Osteocyte (in vitro differentiated cells): Measurements from ENCODE around the gene ASIC1. TPM values are rescaled to one million over a fixed set of nuclear protein-coding genes. Genes with fewer than 3 reads are reported as not detected.

Source experiments
- DNase-seq: peaks from one replicate; pipeline ENCODE4 v3.0.0; 2021; ENCODE audit warnings: mixed read lengths; ENCODE audit not compliant: unreplicated experiment; ENCODE audit errors: extremely low spot score
- H3K27ac Mint-ChIP-seq: one replicate; pipeline ENCODE4 v1.8.0; 2021; ENCODE audit warnings: mild to moderate bottlenecking, mixed read lengths; ENCODE audit not compliant: unreplicated experiment
- H3K27me3 Mint-ChIP-seq: one replicate; pipeline ENCODE4 v1.8.0; 2021; ENCODE audit warnings: mixed read lengths; ENCODE audit not compliant: unreplicated experiment
- H3K36me3 Mint-ChIP-seq: one replicate; pipeline ENCODE4 v1.8.0; 2021; ENCODE audit warnings: mixed read lengths; ENCODE audit not compliant: unreplicated experiment
- H3K4me1 Mint-ChIP-seq: one replicate; pipeline ENCODE4 v1.8.0; 2021; ENCODE audit warnings: mixed read lengths; ENCODE audit not compliant: unreplicated experiment
- H3K4me3 Mint-ChIP-seq: one replicate; pipeline ENCODE4 v1.8.0; 2021; ENCODE audit warnings: mild to moderate bottlenecking, moderate library complexity, mixed read lengths; ENCODE audit not compliant: unreplicated experiment
- H3K9me3 Mint-ChIP-seq: one replicate; pipeline ENCODE4 v1.8.0; 2021; ENCODE audit warnings: mixed read lengths; ENCODE audit not compliant: unreplicated experiment
- total RNA-seq: library from RNA; stranded (reverse); gene quantifications from 2 replicates; pipeline ENCODE4 v1.2.1, GENCODE V29; 2021
- TF ChIP-seq, protein P1 (sequence below): fragments of 200-600 bp; sonication (generic); IDR thresholded peaks from 2 replicates; pipeline ENCODE4 v1.5.0; 2021; ENCODE audit warnings: antibody characterized with exemption, mild to moderate bottlenecking, moderate library complexity

ASIC1 gene
- total RNA-seq, 1 donor from 2014 or later: 2.1 TPM

DNA sequence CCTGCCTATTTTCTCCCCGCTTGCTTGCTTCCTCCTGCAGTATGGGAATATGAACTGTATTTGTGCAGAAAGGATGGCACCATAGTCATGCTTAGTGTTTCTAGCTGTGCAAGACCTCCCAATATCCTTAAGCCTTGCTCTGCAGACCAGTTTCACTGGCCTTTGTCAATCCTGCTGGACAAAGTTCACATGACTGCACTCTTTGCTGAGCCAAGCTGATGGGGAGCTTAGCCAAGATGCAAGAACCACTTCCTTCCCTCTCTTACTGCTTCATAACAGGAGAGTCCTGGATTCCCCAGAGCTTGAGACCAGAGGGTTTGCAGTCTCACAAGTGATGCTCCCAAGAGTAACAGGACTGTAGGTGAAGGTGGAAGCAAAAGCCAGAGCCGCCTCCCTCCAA lies 3.8 kb downstream of the ASIC1 start:
- H3K27me3 Mint-ChIP-seq: peaks cover 6% of the 10 kb centered on the region
- TF ChIP-seq, protein P1, sequence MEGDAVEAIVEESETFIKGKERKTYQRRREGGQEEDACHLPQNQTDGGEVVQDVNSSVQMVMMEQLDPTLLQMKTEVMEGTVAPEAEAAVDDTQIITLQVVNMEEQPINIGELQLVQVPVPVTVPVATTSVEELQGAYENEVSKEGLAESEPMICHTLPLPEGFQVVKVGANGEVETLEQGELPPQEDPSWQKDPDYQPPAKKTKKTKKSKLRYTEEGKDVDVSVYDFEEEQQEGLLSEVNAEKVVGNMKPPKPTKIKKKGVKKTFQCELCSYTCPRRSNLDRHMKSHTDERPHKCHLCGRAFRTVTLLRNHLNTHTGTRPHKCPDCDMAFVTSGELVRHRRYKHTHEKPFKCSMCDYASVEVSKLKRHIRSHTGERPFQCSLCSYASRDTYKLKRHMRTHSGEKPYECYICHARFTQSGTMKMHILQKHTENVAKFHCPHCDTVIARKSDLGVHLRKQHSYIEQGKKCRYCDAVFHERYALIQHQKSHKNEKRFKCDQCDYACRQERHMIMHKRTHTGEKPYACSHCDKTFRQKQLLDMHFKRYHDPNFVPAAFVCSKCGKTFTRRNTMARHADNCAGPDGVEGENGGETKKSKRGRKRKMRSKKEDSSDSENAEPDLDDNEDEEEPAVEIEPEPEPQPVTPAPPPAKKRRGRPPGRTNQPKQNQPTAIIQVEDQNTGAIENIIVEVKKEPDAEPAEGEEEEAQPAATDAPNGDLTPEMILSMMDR: no peak
- H3K27ac Mint-ChIP-seq: no peak overlapping the region

DNA sequence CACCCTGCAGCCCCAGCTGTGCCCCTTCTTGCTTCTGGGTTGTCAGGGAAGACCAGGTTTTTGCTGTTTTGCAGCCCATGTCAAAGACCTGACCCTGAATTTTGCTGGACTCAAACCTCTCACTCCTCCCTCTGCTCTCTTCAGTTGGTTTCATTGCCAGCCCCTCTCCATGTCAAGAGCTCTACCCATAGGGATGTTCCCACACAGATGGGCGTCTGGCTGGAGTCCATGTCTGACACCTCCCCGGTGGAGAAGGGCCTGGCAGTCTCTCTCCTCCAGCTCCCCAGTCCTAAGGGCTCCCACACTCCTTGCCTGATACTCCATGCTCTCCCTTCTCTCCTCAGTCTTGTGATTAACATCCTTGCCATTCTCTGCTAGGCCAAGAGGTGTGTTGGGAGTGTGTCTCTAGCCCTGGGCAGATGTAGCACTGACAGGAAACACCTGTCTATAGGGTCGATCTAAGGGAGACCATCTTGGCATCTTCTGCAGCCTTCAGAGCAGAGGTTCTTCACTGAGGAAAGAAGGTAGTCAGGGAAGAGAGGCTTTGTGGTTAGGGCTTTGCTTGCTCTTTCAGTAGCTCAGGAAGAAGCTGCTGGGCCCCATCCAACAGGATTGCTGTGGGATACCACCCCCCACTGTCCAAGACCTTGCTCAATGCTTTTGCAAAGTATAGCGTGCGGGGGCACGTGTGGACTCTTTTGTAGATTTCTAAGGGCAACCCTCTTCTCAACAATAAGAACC lies 4.7 kb downstream of the ASIC1 start:
- Mint-ChIP-seq H3K4me1 (peaks cover 8% of the 10 kb centered on the region), H3K9me3 (no peaks in the 10 kb centered on the region), H3K36me3 (no peaks in the 10 kb centered on the region), H3K27me3 (no peaks in the 10 kb centered on the region), H3K27ac (no peak overlapping the region), H3K4me3 (no peak overlapping the region)
- DNase-seq: no peak
- TF ChIP-seq, protein P1: no peak

More for the DNA sequence above, 3.8 kb downstream of the ASIC1 start:
- H3K4me3 Mint-ChIP-seq: no peak overlapping the region
- no peak for DNase-seq
- H3K4me1 Mint-ChIP-seq: peaks cover 15% of the 10 kb centered on the region
- H3K9me3 Mint-ChIP-seq: no peaks in the 10 kb centered on the region
- no peaks in the 10 kb centered on the region for H3K36me3 Mint-ChIP-seq

DNA sequence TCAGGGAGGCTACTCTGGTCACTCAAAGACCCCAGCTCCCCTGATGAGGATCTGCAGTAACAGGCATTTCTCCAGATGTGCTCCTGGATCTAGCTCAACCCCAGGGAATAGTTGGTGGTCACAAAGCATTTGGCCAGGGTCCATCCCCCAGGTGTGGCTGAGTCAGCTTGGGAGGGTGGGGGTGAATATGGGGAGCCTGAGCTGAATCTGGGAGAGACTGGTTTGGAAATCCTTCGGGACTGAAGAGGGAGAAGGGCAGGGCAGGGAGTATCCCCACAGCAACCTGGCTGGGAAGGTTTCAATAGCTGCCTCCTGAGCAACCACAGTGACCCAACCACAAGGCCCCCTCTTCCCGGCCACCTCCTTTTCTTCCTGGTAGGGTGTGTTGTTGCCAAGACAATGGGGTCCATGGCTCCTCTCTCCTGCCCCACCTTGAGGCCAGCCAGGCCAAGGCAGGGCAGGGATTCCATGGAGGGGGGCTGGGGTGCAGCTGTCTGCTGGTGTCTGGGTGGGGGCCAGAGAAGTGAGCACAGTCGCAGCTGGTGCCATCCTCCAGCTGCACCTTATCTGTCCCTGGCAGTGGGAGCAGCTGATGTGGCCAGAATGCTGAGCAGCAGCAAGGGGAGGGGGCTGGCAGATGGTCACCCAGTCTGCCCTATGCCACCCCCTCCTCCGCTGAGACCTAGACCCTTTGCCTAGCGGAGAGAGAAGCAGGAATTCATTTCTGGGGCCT lies 5.5 kb downstream of the ASIC1 start:
- H3K4me1 Mint-ChIP-seq: peaks cover 7% of the 10 kb centered on the region

DNA sequence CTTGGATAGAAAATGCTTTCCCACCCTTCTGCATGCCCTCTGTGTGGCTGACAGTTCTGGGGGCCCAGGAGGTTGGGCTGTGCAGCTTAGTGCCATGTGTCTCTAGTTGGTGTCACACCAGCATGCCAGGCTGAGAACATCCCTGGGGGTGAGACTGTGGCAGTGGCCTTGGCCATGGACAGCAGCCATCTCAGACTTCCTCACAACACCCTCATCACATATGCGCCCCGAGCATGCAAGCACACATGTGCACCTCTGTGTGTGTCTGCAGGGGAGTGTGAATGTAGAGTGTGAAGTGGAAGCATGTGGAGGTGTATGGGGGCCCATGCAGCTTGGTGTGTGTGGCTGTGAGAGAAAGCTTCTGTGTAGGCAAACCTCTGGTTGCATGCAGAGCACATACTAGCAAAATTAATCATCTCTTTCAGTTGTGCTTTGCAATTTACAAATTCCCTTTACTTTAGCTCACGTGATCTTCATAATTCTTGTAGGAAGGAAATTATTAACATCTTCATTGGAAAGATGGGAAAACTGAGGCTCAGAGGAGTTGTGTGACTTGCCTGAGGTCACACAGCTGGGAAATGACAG lies 8.4 kb downstream of the ASIC1 start:
- Mint-ChIP-seq H3K36me3 (no peaks in the 10 kb centered on the region), H3K27me3 (no peaks in the 10 kb centered on the region), H3K4me1 (peaks cover 16% of the 10 kb centered on the region), H3K4me3 (no peak overlapping the region), H3K27ac (no peak overlapping the region), H3K9me3 (no peaks in the 10 kb centered on the region)
- TF ChIP-seq, protein P1: no peak
- no peak for DNase-seq

More for the DNA sequence above, 5.5 kb downstream of the ASIC1 start:
- Mint-ChIP-seq H3K4me3 (no peak overlapping the region), H3K27me3 (no peaks in the 10 kb centered on the region), H3K36me3 (no peaks in the 10 kb centered on the region), H3K27ac (no peak overlapping the region), H3K9me3 (no peaks in the 10 kb centered on the region)
- no peak for DNase-seq
- TF ChIP-seq, protein P1: no peak

DNA sequence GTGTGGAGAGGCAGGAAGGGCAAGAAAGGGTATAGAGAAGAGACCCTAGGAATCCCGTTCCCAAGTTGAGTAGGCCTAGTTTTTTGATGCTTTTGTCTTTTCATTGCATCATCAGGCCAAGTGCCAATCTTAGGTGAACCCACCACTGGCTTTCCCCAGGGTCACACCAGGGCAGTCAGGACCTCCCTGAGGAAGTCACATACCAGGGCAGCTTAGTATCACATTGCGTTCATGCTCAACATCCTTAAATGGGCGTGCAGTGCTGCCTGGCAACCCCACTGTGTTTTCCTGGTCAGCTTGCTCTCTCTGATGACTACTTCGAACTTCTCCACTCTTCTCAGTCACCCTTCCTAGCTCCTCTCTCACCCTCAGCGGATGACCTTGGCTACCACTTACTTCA lies 9.0 kb downstream of the ASIC1 start:
- no peaks in the 10 kb centered on the region for H3K36me3 Mint-ChIP-seq
- no peak for DNase-seq
- no peak overlapping the region for H3K4me3 Mint-ChIP-seq
- peaks cover 18% of the 10 kb centered on the region for H3K4me1 Mint-ChIP-seq
- no peaks in the 10 kb centered on the region for H3K27me3 Mint-ChIP-seq
- H3K27ac Mint-ChIP-seq: no peak overlapping the region
- TF ChIP-seq, protein P1: no peak
- no peaks in the 10 kb centered on the region for H3K9me3 Mint-ChIP-seq
